Hematopoietic multipotent progenitor cell treated with erythropoietin and hydrocortisone succinate and interleukin-3 and kit ligand, for 6 days (in vitro differentiated cells): Measurements from ENCODE around the gene CD40LG.

Source experiments
- DNase-seq: peaks from one replicate; pipeline ENCODE4 v3.0.0-alpha.2; 2015

Gene CD40LG

DNA sequence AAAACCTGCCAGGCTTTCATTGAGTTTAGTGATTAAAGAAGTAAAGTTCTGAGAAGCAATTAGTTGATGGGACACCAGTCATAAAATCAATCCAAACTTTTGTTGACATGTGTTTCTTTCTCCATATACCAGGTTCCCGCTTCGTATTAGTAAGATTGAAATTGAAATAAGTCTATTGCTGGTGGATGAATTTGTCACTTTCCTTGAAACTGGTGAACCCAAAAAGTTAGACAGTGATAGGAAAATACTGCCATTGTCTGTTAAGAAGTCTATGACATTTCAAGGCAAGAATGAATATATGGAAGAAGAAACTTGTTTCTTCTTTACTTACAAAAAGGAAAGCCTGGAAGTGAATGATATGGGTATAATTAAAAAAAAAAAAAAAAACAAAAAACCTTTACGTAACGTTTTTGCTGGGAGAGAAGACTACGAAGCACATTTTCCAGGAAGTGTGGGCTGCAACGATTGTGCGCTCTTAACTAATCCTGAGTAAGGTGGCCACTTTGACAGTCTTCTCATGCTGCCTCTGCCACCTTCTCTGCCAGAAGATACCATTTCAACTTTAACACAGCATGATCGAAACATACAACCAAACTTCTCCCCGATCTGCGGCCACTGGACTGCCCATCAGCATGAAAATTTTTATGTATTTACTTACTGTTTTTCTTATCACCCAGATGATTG is at the start of gene CD40LG:
CD40LG (plus strand) TSS at position 482 of the 684 bp plus-strand sequence; CDS start at position 573, 91 bp downstream.
- peak; percentile 27 for DNase-seq

DNA sequence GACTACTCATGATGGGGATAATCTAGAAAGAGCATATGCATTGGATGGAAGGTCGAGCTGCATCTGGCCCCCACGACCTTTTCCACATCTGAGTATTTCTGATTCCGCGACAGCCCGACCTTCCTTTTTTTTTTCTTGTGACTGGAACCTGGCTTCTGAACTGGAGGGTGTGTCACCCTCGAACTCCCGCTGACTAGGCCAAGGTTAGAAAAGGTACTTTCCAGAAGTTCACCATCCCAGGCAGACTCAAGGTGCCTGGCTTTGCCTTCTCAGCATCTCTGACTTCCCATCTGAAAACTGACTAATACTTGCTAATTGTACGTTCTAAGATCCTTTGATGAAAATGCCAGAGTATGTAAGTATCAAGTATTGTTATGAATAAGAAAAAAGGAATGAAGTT is 49.3 kb upstream of the CD40LG start:
- DNase-seq = no peak

DNA sequence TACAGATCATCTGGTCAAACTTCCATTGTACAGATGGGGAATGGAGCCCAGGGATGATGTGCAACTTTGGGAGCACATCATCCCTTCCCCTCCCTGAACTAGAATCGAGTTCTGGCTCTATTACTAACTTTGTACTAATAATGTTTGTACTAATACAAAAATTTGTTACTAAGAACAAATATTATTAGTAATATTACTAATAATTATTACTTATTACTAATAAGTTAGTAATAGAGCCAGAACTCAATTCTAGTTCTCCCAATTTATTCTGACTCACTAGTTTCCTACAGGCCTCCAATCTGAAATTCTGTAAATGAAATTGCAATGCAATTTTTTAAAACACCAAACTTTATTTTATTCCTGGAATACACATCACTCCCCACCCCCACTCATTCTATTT is 47.9 kb upstream of the CD40LG start:
- DNase-seq = no peak

DNA sequence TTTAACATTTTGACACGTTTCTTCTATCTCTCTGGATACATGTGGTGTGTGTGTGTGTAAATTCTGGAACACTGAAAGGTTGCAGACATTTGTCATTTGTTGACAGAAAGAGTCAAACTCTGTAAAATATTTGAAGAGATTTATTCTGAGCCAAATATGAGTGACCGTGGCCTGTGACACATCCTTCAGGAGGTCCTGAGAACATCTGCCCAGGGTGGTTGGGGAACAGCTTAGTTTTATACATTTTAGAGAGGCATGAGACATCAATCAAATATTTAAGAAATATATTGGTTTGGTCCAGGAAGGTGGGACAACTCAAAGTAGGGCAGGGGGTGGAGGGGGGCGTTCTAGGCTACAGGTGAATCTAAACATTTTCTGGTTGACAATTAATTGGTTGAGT is 40.7 kb upstream of the CD40LG start:
- no peak for DNase-seq

DNA sequence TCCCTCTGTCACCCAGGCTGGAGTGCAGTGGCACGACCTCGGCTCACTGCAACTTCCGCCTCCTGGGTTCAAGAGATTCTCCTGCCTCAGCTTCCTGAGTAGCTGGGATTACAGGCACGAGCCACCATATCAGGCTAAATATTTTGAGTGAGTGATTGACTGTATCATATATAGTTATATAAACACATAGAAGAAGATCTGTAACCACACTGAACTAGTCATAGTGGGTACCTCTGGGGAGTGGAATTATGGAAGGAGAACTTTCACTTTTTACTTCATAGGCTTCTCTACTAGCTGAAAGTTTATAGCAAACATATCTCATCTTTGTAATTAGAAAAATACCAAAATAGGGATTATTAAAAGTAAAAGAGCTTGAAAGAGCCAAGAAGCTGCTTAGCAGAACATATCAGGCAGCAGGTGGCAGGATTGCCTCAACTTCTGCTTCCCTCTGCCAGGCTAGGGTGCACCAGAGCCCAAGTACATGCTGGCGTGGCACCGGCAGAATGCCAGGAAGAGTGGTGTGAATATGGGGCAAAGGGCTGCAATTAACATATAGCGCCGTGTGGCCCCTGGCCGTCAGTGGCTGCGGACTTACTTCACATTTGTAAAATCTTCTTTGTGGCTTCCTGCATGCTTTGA is 39.5 kb upstream of the CD40LG start:
- DNase-seq = peak; percentile 74

DNA sequence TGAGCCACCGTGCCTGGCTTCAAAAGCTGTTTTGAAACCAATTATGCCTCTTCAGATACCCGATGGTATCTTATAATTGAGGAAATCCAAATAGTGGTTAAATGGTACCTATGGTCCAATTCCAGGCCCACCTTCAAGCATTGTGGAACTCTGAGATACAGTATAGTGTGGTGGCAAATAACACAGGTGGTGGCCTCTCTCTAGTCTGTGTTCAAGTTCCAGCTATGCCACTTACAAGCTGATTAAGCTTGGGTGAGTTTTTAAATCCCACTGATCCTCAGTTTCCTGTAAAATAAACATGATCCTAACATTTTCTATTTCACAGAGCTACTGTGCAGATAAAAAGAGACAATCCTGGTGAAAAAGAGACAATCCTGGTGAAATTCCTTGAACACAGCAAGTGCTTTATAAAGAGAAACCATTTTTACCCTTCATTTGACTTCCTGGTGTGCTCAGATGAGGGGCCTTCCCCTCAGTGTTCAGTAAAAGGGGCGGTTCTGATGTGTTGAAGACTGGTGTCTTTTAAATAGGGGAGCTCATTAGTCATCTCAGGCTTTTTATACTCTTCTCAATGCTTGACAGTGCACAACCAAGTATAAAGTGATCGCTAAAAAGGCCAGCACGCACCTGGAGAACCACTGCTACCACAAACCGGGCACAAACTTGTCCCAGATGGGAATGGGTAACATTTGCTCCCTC is 30.8 kb upstream of the CD40LG start:
- DNase-seq = no peak

DNA sequence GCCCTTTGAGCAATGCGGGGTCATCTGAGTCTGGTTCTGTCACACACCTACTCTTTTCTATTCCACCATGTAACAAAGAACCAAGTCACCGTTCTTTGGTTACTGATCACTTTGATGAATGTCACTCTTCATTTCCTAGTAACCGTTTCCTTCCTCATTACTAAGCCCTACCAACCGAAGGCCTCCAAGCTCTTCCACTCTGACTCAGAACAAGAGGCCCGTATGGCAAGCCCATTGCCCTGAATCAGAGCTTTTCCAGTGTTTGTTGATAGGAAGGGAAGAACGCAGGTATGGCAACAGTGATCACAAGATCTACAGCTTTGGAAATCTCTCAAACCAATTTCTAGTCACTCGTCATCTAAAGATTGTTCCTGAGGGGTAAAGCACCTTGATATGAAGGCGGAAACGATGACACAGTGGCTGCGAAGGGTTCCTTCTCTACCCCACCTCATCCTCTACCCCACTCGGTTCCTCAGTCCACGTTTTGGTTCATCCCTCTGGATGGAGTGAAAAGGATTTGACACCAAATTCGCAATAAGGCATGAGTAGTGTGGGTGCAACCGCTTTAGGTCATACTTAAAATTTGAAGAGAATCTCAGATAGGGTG is 28.0 kb upstream of the CD40LG start:
- no peak for DNase-seq

DNA sequence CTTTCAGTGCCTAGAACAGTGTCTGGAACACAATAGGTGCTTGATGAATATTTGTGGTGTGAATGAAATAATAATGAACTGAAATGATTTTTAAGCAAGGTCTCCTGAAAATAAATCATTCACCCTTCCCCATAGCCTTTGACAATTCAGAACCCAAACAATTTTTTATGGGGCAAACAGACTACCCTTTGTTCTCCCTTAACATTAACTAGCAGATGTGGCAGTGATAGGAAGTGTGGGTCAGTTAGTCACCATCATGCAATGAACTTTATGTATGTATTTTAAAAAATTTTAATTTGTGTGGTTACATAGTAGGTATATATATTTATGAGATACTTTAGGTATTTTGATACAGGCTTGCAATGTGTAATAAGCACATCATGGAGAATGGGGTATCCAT is 27.2 kb upstream of the CD40LG start:
- DNase-seq = no peak

DNA sequence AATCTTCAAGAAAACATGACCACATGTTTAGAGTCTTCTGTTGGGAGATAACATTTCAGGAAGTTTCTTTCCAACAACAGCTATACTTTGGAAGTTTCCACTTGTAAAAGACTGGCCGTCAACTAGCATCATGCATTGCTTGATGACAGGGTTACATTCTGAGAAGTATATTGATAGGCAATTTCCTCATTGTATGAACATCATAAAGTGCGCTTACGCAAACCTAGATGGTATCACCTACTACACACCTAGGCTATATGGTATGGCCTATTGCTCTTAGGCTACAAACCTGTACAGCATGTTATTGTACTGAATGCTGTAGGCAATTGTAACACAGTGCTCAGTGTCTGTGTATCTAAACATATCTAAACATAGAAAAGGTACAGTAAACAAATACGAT is 25.4 kb upstream of the CD40LG start:
- no peak for DNase-seq

DNA sequence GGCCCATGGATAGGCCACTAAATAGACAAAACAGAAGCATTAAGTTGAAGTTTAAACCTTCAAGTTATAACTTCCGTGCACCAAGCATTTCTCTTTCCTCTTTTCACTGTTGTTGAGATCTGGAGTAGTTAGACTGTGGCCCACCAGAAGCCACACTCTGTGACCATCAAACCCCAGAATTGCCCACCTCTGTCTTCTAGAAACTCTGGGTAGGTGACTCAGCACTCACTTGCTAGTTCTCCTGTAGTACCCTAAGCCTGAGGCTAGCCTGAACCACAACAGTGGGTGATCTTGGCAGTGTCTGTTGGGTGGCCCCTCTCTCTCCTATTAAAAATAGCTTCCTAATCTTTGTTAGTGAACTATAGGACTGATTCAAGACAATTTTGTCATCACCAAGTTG is 24.6 kb upstream of the CD40LG start:
- no peak for DNase-seq

DNA sequence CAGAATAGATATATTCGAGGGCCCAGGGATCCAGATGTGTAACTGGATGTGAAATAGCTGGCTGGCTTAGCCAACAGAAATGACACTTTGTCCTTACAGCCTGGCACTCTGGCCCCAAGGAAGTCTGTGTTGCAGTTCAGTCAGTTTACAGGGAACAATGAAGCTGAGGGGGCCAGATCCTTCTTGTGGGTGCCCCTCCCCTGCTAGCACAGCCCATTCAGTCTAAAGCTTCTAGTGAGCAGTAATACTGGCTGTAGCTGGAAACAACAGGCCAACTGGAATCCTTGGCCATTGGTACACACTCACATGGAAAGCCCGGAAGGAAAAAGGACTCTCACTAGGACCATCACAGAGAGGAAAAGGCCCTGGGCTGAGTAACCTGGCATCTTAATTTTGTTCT is 22.7 kb upstream of the CD40LG start:
- DNase-seq = no peak

DNA sequence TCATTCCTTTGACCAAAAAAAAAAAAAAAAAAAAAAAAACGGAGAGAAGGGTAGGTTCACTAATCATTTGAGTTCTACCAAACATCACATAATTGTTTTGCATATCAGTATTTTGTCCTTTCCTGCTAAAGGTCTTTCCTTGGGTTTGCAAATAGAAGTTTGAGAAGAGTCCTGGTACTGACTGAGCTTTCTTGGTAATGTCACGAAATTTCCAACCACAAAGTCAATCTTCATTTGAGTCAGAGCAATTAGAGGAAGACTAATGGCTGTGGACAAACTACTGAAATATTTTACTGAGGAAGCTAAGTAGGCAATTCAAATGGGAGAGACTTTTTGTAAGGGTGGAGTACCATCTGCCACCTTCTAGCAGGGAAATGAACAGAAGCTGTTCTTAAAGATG is 21.7 kb upstream of the CD40LG start:
- DNase-seq = no peak

DNA sequence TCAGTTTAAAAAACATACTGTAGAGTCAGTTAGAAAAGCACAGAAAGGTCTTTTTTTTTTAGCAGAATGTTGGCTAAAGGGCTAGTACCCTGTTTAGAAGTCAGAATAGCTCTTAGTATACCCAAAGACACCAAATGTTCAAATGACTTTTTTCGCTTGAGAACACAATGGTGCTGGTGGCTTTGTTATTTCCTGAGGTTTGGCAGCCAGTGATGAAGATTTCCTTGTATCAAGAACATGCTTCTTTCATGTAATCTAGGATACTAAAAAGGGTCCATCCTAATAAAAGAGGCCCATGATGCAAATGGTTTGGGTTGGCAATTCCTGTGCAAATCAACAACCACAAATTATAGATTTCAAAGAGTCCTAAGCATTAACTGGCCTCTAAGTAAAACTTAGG is 21.1 kb upstream of the CD40LG start:
- DNase-seq = no peak

DNA sequence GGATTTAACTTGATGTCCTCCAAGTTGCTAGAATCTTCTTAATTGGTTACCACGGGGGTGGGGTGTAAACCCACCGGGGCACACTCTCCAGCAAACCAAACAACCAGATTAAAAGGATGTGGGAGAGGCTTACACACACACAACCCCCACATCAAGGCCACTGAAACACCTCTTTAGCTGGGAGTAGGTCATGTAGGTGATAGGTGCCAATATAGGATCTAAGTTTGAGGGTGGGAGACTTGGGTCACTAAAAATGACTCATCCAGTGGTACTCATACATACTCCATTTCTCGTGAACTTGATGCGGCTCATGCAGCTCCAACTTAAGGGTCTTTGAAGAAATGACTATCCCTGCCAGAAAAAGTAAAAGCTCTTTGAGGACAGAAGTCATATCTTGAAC is 20.5 kb upstream of the CD40LG start:
- no peak for DNase-seq

DNA sequence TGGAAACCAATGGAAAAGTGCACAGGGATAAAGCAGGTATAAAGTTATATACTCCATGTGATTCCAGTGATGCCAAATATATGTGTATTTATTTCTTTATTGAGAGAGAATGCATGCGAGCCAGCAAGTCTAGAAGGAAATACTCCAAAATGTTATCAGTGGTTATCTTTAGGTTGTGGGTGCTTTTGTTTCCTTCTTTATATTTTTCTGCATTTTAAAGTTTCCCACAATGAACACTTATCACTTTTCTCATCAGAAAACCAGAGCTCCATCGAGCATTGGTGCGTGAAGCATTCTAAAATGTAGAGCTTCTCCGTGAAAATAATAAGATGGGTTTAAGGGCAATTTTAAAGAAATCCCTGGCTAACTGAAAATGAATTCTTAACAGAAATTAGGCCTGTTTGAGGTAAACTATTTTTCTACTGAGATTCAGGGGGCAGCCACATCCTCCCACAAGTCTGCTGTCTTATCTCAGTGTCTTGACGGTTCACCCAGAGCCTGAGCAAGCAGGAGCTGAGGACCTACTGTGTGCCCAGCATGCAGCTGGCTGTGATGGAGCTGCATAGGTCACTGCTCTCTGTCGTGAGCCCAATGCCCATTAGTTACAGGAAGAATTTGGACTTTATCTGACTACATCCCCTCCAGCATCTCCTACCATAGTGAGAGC is 18.7 kb upstream of the CD40LG start:
- DNase-seq = no peak

DNA sequence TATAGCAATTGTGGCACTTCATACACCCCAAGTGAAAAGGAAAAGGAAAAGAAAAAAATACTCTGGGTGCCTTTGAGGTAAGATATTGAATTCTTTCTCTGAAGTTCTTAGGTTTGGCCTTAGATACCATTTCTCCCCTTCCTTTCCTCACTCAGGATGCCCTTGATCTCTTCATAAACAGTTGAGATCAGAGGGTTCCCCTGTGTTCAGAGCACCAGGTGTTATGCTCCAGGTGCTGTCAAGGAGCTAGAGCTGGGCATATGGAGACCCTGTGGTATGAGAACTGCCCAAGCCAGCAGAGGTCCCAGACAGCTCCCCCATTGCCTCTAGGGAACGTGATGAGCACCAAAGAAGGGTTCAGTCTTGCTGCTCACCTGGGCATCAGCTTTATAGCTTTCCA is 17.1 kb upstream of the CD40LG start:
- DNase-seq = no peak

DNA sequence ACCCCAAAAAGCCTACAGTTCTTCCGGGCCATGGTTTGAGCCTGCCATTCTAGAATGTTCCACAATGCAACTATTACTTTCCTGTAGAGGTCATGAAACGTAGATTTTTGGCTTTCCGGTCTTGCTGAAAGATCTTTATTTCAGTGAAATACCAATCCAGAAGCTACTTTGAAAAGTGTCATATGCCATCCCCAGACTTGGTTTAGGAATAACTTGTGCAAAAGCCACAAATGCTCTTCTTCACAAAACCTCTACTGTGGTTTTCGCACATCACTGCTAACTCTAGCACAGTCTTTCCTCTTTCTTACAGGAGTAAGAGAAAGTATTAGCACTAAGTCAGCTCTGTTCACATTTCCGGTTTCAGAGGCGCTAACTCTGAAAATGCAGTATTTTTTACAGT is 12.7 kb upstream of the CD40LG start:
- DNase-seq = no peak

DNA sequence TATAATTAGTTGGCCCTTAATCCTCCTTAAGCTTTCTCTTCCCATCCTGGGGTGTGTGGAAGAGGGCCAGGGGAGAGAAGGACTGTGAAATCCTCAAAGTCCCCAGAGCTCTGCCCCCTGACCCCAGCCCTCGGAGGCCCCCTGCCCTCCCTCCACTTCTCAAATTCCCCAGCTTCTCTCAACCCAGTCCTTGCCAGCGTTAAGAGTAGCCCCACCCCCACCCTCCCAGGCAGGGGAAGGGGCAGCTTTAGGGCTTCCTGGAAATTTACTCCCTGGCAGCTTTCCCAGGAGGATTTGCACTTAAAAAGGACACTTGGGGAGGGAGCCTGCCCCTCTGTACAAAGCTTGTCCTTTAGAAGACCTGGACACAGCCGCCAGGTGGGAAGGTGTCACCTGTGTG is 11.8 kb upstream of the CD40LG start:
- no peak for DNase-seq

DNA sequence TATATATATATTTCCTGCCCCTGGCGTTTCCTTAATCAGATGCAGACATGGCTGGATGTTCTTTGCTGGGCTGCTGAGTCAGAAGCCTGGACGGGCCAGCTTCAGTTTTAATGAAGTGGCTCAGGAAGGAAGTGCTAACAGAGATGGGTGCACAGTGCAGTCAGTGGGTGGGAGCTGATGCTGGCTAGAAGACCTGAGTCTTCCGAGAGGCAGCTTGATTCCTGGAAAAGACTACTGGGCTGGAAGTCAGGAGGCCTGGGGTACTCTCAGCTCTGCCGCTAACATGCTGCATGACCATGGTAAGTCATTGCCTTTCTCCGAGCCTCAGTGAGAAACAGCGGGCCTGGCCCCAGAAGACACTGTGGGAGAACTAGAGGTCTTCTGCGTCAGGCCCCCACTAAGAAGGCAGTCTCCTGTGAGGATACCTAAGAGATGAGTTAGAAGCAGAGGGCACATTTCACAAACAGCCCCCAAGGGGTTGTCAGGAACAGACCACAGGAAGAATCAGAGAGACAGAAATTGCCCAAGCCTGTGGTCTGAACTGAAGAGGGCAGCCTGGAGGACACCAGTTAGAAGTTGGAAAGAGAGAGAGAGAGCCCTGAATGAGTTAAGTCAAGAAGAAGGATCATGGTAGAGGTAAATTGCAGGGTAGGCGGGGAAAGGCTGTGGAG is 8.3 kb upstream of the CD40LG start:
- peak; percentile 27 for DNase-seq

DNA sequence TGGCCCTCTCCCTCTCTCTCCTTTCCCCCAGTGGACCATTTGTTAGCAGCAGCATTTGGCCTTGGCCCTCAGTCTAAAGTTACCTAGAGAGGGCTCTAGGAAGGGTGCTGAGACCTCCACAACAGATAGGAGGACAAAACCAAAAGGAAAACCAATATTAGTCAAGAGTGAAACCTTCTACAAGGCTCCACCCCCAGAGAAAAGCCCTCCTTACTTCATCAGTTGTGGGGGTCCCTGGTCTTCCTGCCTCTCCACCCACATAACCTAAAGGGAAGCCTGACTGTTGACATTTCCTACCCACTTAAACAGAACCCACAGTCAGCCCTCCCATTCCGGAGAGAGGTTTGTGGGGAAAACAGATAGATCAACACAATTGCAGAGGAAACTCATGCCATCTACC is 4.7 kb upstream of the CD40LG start:
- no peak for DNase-seq

DNA sequence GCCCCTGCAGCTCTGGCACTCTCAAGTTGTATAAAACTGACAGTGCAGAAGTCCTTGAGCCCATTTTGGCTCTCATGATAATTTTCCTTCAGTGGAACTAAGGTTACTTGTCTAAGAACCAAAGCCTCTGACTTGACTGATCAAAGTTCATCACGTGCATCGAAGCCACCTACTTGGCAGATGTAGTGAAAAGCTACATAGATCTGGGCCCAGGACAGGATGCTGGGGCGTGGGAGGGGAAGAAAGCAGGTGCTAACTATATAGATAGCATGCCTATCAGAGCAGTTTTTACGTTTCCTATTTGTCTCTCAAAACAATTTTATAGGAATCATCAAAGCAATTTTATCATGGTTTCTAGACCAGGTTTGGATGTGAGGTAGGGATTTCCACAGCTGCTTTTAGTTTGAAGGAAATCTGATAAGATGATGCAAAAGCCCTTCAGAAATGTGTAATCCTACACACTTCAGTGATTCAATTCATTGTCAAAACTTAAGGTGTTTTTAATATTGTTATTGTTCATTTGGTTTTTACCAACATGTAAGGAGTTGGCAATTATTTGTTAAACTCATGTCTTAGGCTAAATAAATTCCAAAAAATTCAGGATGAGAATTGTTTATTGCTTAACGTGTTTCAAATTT is 1.2 kb upstream of the CD40LG start:
- no peak for DNase-seq

DNA sequence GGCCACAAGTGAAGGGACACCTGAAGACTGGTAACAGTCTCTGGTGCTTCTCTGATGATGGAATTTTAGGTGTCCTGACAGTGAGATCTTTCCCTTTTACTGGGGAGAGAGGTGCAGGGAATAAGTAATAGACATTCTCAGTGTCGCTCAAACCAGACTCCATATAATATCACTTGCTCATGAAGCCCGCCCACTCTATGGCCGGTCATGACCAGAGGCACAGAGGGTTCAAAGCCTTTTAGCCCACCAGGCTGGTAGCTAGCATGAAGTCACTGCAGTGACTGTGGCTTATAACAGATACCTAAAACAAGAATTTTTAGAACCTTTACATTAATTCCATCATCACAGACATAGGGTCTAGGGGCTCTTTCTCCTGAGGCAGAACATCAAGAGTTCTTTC is 2.9 kb downstream of the CD40LG start:
- no peak for DNase-seq
